Activated naive CD8-positive, alpha-beta T cell treated with anti-CD3 and anti-CD28 coated beads, Interleukin-2, amount 50 U/mL, for 24 hours (primary cell): ENCODE measurements around the gene PLXDC2.

Experiments
- ATAC-seq: fragments of 150-1000 bp; cut with Tn5 transposase; one replicate; pipeline ENCODE4 v1.10.0; 2021
- DNase-seq: peaks from one replicate; pipeline ENCODE4 v3.0.0; 2021
- H3K27ac Mint-ChIP-seq: one replicate; pipeline ENCODE4 v1.8.0; 2021; ENCODE audit warnings: mild to moderate bottlenecking, mixed read lengths
- H3K27me3 Mint-ChIP-seq: one replicate; pipeline ENCODE4 v1.8.0; 2021; ENCODE audit warnings: mixed read lengths
- H3K36me3 Mint-ChIP-seq: one replicate; pipeline ENCODE4 v1.8.0; 2021; ENCODE audit warnings: low read depth, mixed read lengths
- H3K4me1 Mint-ChIP-seq: one replicate; pipeline ENCODE4 v1.8.0; 2021; ENCODE audit warnings: mixed read lengths
- H3K4me3 Mint-ChIP-seq: one replicate; pipeline ENCODE4 v1.8.0; 2021; ENCODE audit warnings: mild to moderate bottlenecking, moderate library complexity, mixed read lengths
- H3K9me3 Mint-ChIP-seq: one replicate; pipeline ENCODE4 v1.8.0; 2021; ENCODE audit warnings: mixed read lengths

PLXDC2 gene

GRCh38 chr10:19862811-19863515, 46.7 kb downstream of the PLXDC2 start:
- Mint-ChIP-seq H3K36me3 (no peaks in the 10 kb centered on the region), H3K27ac (no peak overlapping the region), H3K4me1 (no peaks in the 10 kb centered on the region), H3K9me3 (peaks cover 12% of the 10 kb centered on the region), H3K4me3 (no peak overlapping the region), H3K27me3 (no peaks in the 10 kb centered on the region)
- ATAC-seq (no peak), DNase-seq (no peak)

DNA sequence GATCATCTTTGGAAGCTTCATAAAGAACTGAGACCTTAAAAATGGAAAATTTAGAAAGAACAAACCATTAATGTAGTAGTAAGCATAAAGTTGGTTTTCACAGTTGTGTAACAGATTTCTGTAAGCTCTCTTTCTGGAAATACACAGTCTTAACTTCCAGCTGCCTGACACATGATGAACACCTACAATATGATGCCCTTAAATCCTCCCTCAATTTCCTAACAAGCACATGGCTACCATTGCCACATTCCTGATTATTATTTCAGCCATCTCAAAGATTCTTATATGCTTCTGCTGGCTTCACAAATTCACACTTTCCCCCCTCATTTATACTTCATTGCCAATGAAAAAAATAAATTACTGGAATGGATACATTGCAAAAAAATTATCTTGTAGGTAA, 49.4 kb downstream of the PLXDC2 start:
- H3K4me3 Mint-ChIP-seq: no peak overlapping the region
- peaks cover 10% of the 10 kb centered on the region for H3K9me3 Mint-ChIP-seq
- DNase-seq (no peak), ATAC-seq (no peak)
- H3K27ac Mint-ChIP-seq: no peak overlapping the region
- no peaks in the 10 kb centered on the region for H3K36me3 Mint-ChIP-seq
- no peaks in the 10 kb centered on the region for H3K4me1 Mint-ChIP-seq
- H3K27me3 Mint-ChIP-seq: no peaks in the 10 kb centered on the region

DNA sequence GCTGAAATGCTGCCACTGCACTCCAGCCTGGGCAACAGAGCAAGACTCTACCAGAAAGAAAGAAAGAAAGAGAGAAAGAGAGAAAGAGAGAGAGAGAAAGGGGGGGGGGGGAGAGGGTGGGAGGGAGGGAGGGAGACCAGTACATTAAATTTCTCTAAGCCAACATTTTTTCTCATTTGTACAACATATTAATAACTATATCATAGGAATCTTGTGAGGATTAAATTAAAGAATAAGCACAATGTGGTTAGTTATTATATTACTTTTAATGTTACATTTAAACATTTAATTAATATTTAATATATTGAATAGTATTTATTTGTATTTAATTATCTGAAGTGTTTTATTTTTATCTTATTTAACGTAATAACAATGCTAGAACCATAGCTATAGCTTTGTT, 53.1 kb downstream of the PLXDC2 start:
- no peak overlapping the region for H3K27ac Mint-ChIP-seq

DNA sequence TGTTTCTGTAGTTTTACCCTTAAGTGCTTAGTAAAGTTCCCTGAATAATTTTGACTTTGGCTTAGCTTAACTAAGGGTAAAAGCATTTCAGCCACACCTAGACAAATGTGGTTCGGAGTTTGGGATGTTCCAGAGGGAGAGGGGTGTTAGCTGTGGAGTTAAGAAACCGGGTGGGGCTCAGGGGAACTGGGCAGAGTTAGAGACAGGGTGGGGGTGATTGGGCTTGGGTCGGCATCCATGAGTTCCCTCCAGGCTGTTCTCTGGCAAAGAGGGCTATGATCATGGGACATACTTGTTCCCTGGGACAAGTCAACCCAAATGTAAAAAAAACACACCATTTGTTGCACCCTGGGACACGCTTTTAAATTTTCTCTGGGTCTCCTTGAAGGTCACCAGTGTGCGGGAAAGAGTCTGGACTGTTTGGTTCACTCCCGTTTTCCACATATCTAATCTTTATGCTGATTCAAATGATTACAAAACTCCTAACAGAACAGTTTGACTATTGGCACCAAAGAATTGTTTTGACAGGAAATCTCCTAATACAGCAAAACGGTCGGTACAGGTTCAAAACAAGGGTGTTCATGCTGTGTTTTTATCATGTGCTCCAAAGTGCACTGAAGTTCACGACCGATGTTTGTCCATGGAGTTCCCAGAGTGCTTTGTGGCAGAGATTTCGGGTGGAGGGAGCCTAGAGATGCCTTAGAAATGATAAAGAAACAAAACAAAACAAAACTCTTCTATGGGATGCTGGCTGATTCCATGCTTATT, 56.5 kb downstream of the PLXDC2 start:
- H3K9me3 Mint-ChIP-seq: peaks cover 4% of the 10 kb centered on the region
- DNase-seq (no peak), ATAC-seq (no peak)
- no peak overlapping the region for H3K27ac Mint-ChIP-seq
- H3K36me3 Mint-ChIP-seq: no peaks in the 10 kb centered on the region
- H3K4me1 Mint-ChIP-seq: no peaks in the 10 kb centered on the region
- no peaks in the 10 kb centered on the region for H3K27me3 Mint-ChIP-seq
- H3K4me3 Mint-ChIP-seq: no peak overlapping the region

More for the DNA sequence above, 53.1 kb downstream of the PLXDC2 start:
- Mint-ChIP-seq H3K4me3 (no peak overlapping the region), H3K27me3 (no peaks in the 10 kb centered on the region), H3K4me1 (no peaks in the 10 kb centered on the region), H3K36me3 (no peaks in the 10 kb centered on the region), H3K9me3 (peaks cover 10% of the 10 kb centered on the region)
- DNase-seq (no peak), ATAC-seq (no peak)

DNA sequence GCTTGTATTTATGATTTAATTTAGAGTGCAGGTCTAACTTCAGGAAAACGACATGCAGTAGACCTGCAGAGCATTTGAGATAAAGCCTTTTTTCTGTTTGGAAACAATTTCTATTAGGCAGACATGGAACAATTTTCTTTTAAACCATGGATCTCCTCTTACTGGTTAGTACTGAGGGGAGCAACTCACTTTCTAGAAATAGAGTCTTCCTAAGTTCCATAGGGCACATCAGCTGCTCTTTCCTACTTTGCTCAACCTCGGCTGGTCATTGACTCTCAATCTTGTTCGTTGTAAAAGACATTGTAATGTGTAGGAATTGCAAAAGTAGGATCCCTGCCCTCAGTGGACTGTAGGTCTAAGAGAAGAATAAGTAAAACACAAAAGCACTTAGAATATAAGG, 58.0 kb downstream of the PLXDC2 start:
- Mint-ChIP-seq H3K4me1 (no peaks in the 10 kb centered on the region), H3K27ac (no peak overlapping the region), H3K4me3 (no peak overlapping the region), H3K27me3 (no peaks in the 10 kb centered on the region), H3K9me3 (peaks cover 4% of the 10 kb centered on the region), H3K36me3 (no peaks in the 10 kb centered on the region)
- ATAC-seq (no peak), DNase-seq (no peak)

GRCh38 chr10:19874791-19875190, 58.6 kb downstream of the PLXDC2 start:
- Mint-ChIP-seq H3K9me3 (peaks cover 4% of the 10 kb centered on the region), H3K27ac (no peak overlapping the region), H3K36me3 (no peaks in the 10 kb centered on the region), H3K4me3 (no peak overlapping the region), H3K4me1 (no peaks in the 10 kb centered on the region), H3K27me3 (no peaks in the 10 kb centered on the region)
- ATAC-seq: no peak
- DNase-seq: no peak

DNA sequence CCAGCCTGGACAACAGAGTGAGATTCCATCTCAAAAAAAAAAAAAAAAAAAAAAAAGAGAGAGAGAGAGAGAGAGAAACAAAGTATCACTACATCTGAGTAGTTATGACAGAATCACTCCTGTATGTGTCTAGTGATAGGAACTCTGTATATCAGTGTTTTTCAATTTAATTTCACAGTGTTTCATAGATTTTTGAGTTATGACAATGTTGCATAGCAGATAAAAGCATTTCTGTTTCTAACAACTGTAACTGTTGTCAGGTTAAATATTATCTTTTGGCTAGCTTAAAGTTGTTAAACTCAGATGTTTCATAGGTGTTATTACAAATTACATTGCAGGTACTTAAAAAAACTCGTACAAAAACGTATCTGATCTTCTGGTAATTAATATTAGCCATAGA, 60.3 kb downstream of the PLXDC2 start:
- Mint-ChIP-seq H3K4me3 (no peak overlapping the region), H3K9me3 (no peaks in the 10 kb centered on the region), H3K27ac (no peak overlapping the region), H3K27me3 (no peaks in the 10 kb centered on the region), H3K36me3 (no peaks in the 10 kb centered on the region), H3K4me1 (no peaks in the 10 kb centered on the region)
- ATAC-seq (no peak), DNase-seq (no peak)

DNA sequence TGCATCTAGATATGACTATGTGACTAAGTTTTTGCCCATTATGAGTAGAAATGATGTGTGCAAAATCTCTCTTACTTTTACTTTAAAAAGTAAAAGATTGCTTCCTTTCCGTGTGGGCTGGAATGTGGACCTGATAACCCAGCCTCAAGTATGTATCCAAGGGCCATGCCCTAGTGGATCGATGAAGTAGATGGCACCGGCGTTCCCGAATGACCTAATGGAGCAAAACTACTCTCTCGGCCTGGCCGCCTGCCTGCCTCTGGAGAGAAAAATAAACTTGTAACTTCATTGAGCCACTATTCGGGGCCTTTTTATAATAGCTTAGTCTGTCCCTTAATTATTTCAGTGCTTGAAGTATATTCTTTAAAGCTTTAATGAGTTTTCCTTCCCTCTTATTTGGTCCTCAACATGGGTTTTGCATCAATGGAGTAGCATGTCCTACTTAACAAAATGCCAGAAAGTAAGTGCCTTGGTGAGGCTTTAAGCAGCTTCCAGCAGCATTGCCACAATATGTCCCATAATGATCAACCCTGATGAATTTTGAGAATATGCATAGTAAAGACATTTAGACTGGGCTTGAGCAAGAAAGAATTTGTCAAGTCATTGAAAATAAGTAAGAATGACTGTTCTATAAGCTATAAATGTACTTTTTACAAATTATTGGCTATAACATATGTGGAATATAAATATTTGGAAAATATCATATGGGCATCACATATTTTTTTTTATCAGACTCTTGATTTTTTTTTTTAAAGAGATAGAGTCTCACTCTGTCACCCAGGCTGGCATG, 61.4 kb downstream of the PLXDC2 start:
- H3K4me1 Mint-ChIP-seq: no peaks in the 10 kb centered on the region
- DNase-seq (no peak), ATAC-seq (no peak)
- no peaks in the 10 kb centered on the region for H3K36me3 Mint-ChIP-seq
- H3K27me3 Mint-ChIP-seq: no peaks in the 10 kb centered on the region
- H3K27ac Mint-ChIP-seq: no peak overlapping the region
- H3K9me3 Mint-ChIP-seq: no peaks in the 10 kb centered on the region
- H3K4me3 Mint-ChIP-seq: no peak overlapping the region

DNA sequence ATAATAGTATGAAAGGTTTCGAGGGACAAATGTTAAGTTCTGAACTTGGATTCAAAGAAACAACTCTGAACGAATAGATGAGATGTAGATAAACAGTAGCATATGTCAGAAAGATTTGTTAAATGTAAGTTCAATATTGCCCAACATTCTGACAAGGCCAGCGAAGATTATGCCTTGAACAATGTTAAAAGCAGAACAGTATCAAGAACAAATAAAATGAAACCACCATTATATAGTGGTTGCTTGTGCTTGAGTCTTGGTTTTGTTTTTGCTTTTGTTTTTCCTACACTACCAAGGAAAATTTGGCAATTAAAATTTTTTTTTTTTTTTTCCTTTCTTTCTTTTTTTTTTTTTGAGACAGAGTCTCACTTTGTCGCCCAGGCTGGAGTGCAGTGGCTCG, 66.4 kb downstream of the PLXDC2 start:
- Mint-ChIP-seq H3K4me1 (no peaks in the 10 kb centered on the region), H3K27me3 (no peaks in the 10 kb centered on the region), H3K4me3 (no peak overlapping the region), H3K9me3 (peaks cover 3% of the 10 kb centered on the region), H3K27ac (no peak overlapping the region), H3K36me3 (no peaks in the 10 kb centered on the region)
- DNase-seq (no peak), ATAC-seq (no peak)

GRCh38 chr10:19888061-19888660, 71.9 kb downstream of the PLXDC2 start:
- no peak for DNase-seq
- H3K4me3 Mint-ChIP-seq: no peak overlapping the region
- H3K9me3 Mint-ChIP-seq: peaks cover 3% of the 10 kb centered on the region
- no peaks in the 10 kb centered on the region for H3K4me1 Mint-ChIP-seq
- H3K27ac Mint-ChIP-seq: no peak overlapping the region
- ATAC-seq: no peak
- no peaks in the 10 kb centered on the region for H3K36me3 Mint-ChIP-seq
- no peaks in the 10 kb centered on the region for H3K27me3 Mint-ChIP-seq

DNA sequence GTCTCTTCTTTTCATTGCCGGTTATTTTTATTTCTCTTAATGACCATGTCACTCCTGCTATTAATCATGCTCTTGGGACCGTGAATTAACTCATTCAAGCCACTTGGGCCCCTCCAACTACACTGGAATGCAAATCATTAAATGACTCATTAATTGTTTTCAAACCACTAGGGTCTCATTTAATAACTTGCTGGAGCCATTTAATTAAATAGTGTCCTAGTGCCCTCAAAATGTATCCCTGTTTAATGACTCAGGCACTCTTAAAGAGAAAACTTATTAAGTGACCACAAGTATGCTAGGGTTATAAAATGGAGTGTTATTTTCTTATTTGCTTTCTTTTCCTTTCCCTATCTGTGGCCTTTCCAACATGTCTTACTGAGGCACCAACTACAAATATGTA, 73.0 kb downstream of the PLXDC2 start:
- H3K4me3 Mint-ChIP-seq: no peak overlapping the region
- no peaks in the 10 kb centered on the region for H3K27me3 Mint-ChIP-seq
- H3K27ac Mint-ChIP-seq: no peak overlapping the region
- no peak for DNase-seq
- H3K9me3 Mint-ChIP-seq: no peaks in the 10 kb centered on the region
- H3K4me1 Mint-ChIP-seq: no peaks in the 10 kb centered on the region
- no peaks in the 10 kb centered on the region for H3K36me3 Mint-ChIP-seq
- no peak for ATAC-seq

GRCh38 chr10:19891429-19891828, 75.2 kb downstream of the PLXDC2 start:
- Mint-ChIP-seq H3K4me3 (no peak overlapping the region), H3K27ac (no peak overlapping the region), H3K27me3 (no peaks in the 10 kb centered on the region), H3K9me3 (peaks cover 6% of the 10 kb centered on the region), H3K36me3 (no peaks in the 10 kb centered on the region), H3K4me1 (no peaks in the 10 kb centered on the region)
- no peak for ATAC-seq
- no peak for DNase-seq

DNA sequence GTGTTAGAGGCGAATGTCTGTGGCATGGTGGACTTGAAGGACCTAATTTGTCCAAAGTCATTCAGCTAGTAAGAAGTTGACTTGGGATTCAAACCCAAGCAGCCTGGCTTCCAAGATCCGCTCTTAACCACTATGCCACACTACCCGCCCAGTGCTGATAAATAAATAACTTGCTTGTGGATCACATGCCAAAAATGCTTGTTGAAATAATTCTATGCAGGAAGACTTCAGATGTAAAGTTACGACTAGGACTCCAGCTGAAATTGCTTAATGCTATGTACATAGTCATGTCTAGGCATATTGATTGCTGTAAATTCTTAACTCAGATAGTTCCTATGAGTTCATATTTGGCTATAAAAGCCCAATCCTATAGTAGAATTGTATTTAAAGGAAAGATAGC, 76.0 kb downstream of the PLXDC2 start:
- Mint-ChIP-seq H3K27me3 (no peaks in the 10 kb centered on the region), H3K36me3 (no peaks in the 10 kb centered on the region), H3K27ac (no peak overlapping the region), H3K4me1 (no peaks in the 10 kb centered on the region), H3K9me3 (peaks cover 10% of the 10 kb centered on the region), H3K4me3 (no peak overlapping the region)
- no peak for ATAC-seq
- DNase-seq: no peak

DNA sequence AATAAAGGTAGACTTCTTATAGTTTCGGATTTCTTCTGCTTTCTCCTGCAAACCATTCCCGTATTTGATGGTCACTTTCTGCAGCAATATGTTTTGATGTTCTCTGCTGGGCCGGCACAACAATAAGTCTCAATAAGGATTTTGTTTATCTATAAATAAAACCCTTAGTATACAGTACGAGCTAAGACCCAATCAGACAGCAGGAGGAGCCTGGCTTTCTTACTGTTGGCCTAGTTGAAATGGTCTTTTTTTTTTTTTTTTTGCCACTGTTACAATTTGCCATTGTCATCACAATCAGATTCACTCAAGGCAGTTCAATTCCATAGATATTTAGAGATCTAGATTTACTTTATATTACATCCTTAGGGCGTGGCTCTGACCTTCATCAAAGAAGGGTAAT, 76.4 kb downstream of the PLXDC2 start:
- Mint-ChIP-seq H3K4me3 (no peak overlapping the region), H3K27me3 (no peaks in the 10 kb centered on the region), H3K4me1 (no peaks in the 10 kb centered on the region), H3K27ac (no peak overlapping the region), H3K36me3 (no peaks in the 10 kb centered on the region), H3K9me3 (peaks cover 10% of the 10 kb centered on the region)
- ATAC-seq: no peak
- no peak for DNase-seq
